ENCODE measurements around the gene RRP9. TPM values are rescaled to one million over a fixed set of nuclear protein-coding genes. Genes with fewer than 3 reads are reported as not detected.
A peak's percentile ranks its signal among the peaks of the same experiment; 100 is the strongest.

The RRP9 gene
- total RNA-seq, 3 donors from 2014 or later (not counting 1 experiment from before 2014, with no cell fraction given) = 11.2 to 13.0 (median 12.7) TPM

DNA sequence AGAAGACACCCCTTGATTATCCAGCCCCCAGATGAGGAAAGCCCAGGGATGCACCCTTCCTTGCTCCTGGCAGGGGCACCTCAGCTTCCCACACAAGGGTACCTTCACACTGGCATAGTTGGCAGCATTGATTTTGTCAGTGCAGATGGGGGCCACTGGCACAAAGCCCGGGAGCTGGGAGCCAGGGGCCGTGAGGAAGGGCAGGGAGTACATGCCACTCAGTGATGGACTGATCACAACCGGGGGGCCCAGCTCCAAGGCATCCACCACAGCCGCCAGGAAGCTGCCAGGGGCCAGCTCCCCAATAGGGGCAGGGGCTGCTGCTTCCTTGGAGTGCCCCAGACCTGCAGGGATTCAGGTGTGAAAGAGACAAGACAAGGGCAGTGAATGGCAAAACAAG lies 28.1 kb upstream of the RRP9 start:
- Mint-ChIP-seq H3K4me3 (no peak overlapping the region), H3K9me3 (no peaks in the 10 kb centered on the region), H3K27me3 (ENCODE audit: low read depth in 2 of 2) (peaks cover 0 to 6% of the 10 kb centered on the region in 2 donors), H3K4me1 (peaks cover 12 to 45% of the 10 kb centered on the region in 2 donors), H3K27ac (no peak overlapping the region), H3K36me3 (no peaks in the 10 kb centered on the region)
- 90% methylated on average over 4 of the region's 4 CpGs for WGBS (ENCODE audit: insufficient coverage)
- H3K36me3 ChIP-seq (ENCODE audit: control insufficient read depth, insufficient read depth, low read length) = no peaks in the 10 kb centered on the region
- no peak for DNase-seq
- peaks cover 35% of the 10 kb centered on the region for H3K4me1 ChIP-seq (ENCODE audit: control insufficient read depth, insufficient read depth, low read length)
- H3K27me3 ChIP-seq (ENCODE audit: control insufficient read depth, insufficient read depth, low read length) = peaks cover 3% of the 10 kb centered on the region
- no peak overlapping the region for H3K27ac ChIP-seq (ENCODE audit: low read length)
- H3K4me3 ChIP-seq (ENCODE audit: low read length) = no peak overlapping the region
- ATAC-seq = no peak
- TF ChIP-seq, protein P1, sequence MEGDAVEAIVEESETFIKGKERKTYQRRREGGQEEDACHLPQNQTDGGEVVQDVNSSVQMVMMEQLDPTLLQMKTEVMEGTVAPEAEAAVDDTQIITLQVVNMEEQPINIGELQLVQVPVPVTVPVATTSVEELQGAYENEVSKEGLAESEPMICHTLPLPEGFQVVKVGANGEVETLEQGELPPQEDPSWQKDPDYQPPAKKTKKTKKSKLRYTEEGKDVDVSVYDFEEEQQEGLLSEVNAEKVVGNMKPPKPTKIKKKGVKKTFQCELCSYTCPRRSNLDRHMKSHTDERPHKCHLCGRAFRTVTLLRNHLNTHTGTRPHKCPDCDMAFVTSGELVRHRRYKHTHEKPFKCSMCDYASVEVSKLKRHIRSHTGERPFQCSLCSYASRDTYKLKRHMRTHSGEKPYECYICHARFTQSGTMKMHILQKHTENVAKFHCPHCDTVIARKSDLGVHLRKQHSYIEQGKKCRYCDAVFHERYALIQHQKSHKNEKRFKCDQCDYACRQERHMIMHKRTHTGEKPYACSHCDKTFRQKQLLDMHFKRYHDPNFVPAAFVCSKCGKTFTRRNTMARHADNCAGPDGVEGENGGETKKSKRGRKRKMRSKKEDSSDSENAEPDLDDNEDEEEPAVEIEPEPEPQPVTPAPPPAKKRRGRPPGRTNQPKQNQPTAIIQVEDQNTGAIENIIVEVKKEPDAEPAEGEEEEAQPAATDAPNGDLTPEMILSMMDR (IDR thresholded peaks at IDR 0.05) = no peak
- no peaks in the 10 kb centered on the region for H3K9me3 ChIP-seq (ENCODE audit: control insufficient read depth, insufficient read depth, low read length)
- intact Hi-C loops (cut with micrococcal nuclease) = no loop called here

DNA sequence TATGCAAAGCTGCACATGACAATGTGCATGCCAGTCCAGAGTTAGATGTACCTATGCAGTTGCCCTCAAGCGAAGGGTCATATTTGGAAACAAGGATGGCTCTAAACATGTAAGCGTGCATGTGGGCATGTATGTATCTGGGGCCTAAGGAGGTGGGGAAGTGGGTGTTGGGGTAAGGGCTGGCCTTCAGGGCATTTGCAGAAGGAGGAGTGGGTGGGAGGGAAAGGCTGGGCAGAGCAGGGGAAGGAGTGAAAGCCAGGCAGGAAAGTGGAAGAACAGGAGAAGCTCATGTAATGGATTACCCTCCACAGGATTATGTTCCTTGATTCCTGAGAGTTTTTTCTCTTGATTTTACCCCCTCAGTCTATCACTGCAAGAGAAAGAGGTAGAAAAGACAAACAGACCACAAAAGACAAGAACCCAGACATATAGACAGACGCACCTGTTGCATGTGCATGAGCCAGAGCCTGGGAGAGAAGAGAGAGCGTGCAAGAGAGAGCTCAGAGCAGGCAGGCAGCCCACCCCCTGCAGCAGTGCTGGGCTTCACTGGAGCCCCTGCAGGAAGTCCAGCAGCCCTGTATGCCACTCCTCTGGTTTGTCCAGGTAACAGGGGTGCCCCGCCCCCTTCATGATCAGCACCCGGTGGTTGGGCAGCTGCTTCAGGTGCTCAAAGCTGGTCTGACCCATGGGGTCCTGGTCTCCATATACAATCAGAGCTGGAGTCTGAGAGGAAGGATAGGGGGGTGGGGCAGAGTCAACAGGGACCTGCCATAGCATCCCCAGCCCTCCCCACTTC lies 27.4 kb upstream of the RRP9 start:
- 93% methylated on average over 6 of the region's 6 CpGs for WGBS (ENCODE audit: insufficient coverage)
- Mint-ChIP-seq H3K4me1 (peaks cover 6 to 38% of the 10 kb centered on the region in 2 donors), H3K27ac (no peak overlapping the region), H3K9me3 (no peaks in the 10 kb centered on the region), H3K27me3 (ENCODE audit: low read depth in 2 of 2) (peaks cover 0 to 6% of the 10 kb centered on the region in 2 donors), H3K4me3 (peak overlapping the region; percentile 71), H3K36me3 (no peaks in the 10 kb centered on the region)
- H3K9me3 ChIP-seq (ENCODE audit: control insufficient read depth, insufficient read depth, low read length) = no peaks in the 10 kb centered on the region
- H3K27ac ChIP-seq (ENCODE audit: low read length) = no peak overlapping the region
- H3K4me1 ChIP-seq (ENCODE audit: control insufficient read depth, insufficient read depth, low read length) = peaks cover 27% of the 10 kb centered on the region
- no peak for DNase-seq
- H3K4me3 ChIP-seq (ENCODE audit: low read length) = no peak overlapping the region
- peaks cover 3% of the 10 kb centered on the region for H3K27me3 ChIP-seq (ENCODE audit: control insufficient read depth, insufficient read depth, low read length)
- H3K36me3 ChIP-seq (ENCODE audit: control insufficient read depth, insufficient read depth, low read length) = no peaks in the 10 kb centered on the region
- intact Hi-C loops (cut with micrococcal nuclease) = no loop called here
- TF ChIP-seq, protein P1 (IDR thresholded peaks at IDR 0.05) = no peak
- no peak for ATAC-seq

DNA sequence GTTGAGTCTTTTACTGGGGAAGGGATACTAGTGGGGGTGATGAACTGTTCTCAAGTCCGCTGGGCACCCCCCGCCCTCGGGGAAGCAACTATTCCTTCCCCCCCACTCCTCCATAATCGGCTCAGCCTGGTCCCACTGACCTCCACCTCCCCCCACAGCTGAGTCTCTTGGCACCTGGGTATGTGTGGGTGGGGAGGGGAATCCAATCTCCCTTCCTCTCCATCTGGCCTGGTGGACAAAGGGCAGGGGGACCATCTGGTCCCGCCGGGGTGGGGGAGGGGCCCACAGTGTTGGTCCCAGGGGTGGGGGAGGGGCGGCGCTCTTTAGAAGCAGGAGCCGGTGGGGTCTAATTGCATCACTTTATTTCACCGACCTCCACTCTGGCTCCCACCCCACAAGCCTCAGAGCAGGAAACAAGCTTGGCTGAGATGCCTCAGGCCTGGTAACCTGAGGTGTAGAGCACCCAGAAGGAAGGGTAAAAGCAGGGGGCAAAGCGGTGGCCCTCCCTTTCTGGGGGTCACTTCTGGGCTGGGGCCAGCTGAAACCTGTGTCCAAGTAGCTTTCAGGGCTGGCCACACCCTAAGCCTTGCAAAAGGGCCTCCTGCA lies 26.6 kb upstream of the RRP9 start:
- no peaks in the 10 kb centered on the region for H3K9me3 ChIP-seq (ENCODE audit: control insufficient read depth, insufficient read depth, low read length)
- ATAC-seq (peak in 1 of 3 donors; percentile 21), DNase-seq (no peak)
- peaks cover 20% of the 10 kb centered on the region for H3K4me1 ChIP-seq (ENCODE audit: control insufficient read depth, insufficient read depth, low read length)
- peak overlapping the region; percentile 36 for H3K4me3 ChIP-seq (ENCODE audit: low read length)
- Mint-ChIP-seq H3K36me3 (no peaks in the 10 kb centered on the region), H3K9me3 (no peaks in the 10 kb centered on the region), H3K4me1 (peaks cover 0 to 30% of the 10 kb centered on the region in 2 donors), H3K27me3 (ENCODE audit: low read depth in 2 of 2) (peaks cover 0 to 6% of the 10 kb centered on the region in 2 donors), H3K27ac (peak overlapping the region in 1 of 2 donors; percentile 85), H3K4me3 (peak overlapping the region; percentile 95)
- peaks cover 3% of the 10 kb centered on the region for H3K27me3 ChIP-seq (ENCODE audit: control insufficient read depth, insufficient read depth, low read length)
- intact Hi-C loops (cut with micrococcal nuclease) = no loop called here
- H3K36me3 ChIP-seq (ENCODE audit: control insufficient read depth, insufficient read depth, low read length) = no peaks in the 10 kb centered on the region
- WGBS (ENCODE audit: insufficient coverage) = 47% methylated on average over 2 of the region's 11 CpGs
- TF ChIP-seq, protein P1 (IDR thresholded peaks at IDR 0.05) = no peak
- no peak overlapping the region for H3K27ac ChIP-seq (ENCODE audit: low read length)
